ENCODE results near the gene TMEM163.

DNA sequence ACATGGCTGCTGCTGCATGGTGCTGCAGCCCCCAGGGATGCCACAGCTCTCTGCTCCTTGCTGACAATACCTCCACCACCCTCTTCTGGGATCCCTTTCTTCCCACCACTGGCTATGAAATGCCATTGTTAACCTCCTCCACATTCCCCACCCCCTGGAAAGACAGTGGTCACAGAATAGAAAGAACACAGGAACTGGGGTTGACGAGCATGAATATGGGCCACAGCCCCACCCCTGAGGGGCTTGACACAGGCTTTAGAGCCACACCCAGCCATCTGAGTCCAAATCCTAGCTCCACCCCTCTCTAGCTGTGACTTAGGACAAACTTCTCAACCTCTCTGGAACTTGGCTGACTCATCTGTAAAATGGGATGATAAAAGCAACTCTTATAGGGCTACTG lies 47.3 kb downstream of the TMEM163 start:
- TF ChIP-seq, protein P1, sequence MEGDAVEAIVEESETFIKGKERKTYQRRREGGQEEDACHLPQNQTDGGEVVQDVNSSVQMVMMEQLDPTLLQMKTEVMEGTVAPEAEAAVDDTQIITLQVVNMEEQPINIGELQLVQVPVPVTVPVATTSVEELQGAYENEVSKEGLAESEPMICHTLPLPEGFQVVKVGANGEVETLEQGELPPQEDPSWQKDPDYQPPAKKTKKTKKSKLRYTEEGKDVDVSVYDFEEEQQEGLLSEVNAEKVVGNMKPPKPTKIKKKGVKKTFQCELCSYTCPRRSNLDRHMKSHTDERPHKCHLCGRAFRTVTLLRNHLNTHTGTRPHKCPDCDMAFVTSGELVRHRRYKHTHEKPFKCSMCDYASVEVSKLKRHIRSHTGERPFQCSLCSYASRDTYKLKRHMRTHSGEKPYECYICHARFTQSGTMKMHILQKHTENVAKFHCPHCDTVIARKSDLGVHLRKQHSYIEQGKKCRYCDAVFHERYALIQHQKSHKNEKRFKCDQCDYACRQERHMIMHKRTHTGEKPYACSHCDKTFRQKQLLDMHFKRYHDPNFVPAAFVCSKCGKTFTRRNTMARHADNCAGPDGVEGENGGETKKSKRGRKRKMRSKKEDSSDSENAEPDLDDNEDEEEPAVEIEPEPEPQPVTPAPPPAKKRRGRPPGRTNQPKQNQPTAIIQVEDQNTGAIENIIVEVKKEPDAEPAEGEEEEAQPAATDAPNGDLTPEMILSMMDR (IDR thresholded peaks at IDR 0.05; ENCODE audit: low read depth, low read length, poor library complexity, severe bottlenecking), result no peak
- TF ChIP-seq EZH2phosphoT487 (IDR thresholded peaks at IDR 0.05; ENCODE audit: borderline replicate concordance, low read length), result no peak

Measured in DOHH2 (cell line).